Measurements from ENCODE around the gene ARMCX2. TPM values are rescaled to one million over a fixed set of nuclear protein-coding genes. Genes with fewer than 3 reads are reported as not detected.

ARMCX2 gene

DNA sequence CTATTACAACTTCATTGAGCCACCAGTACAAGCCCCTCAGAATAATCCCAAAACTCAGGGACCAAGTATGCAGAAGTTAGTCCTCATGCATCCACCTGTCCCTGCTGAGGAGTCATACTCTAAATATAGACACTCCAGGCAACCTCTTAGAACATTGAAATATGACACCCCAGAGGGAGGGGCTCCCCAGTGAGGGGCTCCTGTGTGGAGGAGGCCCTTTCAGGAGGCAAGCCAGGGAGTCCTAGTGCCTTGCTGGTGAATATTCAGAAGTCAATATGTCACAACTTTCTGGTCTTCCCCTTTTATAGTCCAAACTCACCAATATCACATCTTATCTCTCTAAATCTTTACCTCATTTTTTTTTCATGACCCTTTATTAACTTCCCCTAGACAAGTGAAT lies 40.3 kb downstream of the ARMCX2 start:
- Histone ChIP-seq H3K4me2 (ENCODE audit: low read length) (no peak overlapping the region), H3K23ac (ENCODE audit: low read length) (no peak overlapping the region), H3K4ac (ENCODE audit: low read depth, low read length) (no peak overlapping the region), H2AK5ac (ENCODE audit: low read length) (no peak overlapping the region), H2BK120ac (ENCODE audit: low read depth, low read length) (no peak overlapping the region), H4K5ac (ENCODE audit: low read length) (no peak overlapping the region), H3K56ac (ENCODE audit: low read length) (no peak overlapping the region), H3K4me3 (ENCODE audit: low read length) (no peak overlapping the region), H4K8ac (ENCODE audit: low read depth, low read length) (no peak overlapping the region), H3K27ac (ENCODE audit: low read depth, low read length) (no peak overlapping the region), H3K79me1 (ENCODE audit: low read length) (no peaks in the 10 kb centered on the region), H3K18ac (ENCODE audit: low read length) (no peak overlapping the region), H3K79me2 (ENCODE audit: control insufficient read depth, insufficient read depth, low read length) (no peaks in the 10 kb centered on the region), H3K36me3 (ENCODE audit: control insufficient read depth, insufficient read depth, low read length) (no peaks in the 10 kb centered on the region), H3K4me1 (ENCODE audit: control insufficient read depth, low read depth, low read length) (peaks cover 2% of the 10 kb centered on the region), H2BK5ac (ENCODE audit: low read length) (no peak overlapping the region), H2BK15ac (replicated peaks; ENCODE audit: low read depth) (no peak overlapping the region), H3K9ac (ENCODE audit: low read length) (no peak overlapping the region), H3K27me3 (ENCODE audit: insufficient read depth, low read length, poor library complexity) (no peaks in the 10 kb centered on the region)
- peak; percentile 75 for DNase-seq

DNA sequence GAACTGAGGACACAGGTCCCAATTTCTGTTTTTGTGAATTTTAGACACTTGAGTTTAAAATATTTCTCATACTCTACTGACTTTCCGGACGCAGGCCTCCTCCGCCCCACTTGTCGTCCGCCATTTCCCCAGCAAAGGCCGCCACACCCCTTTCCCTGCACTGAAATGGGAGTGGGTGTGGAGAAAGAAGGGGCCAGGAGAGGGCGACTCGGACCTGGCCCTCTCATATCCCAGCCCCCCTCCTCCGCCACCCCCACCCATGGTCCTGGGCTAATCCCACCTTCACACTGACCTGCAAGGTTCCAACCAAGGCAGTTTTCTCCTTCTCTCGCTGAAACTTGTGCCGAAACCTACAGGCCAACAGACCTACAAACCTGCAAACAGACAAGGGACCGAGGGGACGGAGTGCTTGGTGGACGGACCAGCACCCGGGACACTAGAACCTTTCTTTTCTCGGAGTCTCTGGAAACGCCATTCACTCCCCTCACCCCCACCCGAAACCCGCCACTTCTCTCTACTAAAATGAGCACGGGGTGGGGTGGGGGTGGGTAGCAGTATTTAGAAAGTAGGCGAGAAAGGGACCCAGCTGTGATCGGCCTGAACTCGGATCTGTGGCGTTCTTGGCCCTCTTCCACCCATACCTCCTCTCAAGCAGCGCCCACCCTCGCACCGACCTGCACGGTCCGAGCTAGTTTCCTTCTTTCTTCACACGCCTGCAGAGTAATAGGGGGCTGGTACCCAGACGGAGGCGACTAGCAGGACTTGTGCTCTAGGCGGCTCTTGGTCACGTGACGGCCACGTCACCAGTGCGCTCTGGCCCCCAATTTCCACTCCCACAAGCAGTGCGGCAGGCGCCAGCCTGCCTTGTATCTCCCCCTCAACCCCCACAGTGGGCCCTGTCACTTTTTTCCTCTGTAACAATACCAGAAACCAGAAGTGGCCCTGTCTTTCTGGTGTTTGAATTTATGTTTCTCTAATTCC lies 42.1 kb downstream of the ARMCX2 start, which contains the start of gene ARMCX6:
TSS of gene ARMCX6 (minus strand) at position 790 of the 981 bp plus-strand sequence. CDS start 1,380 bp downstream, outside the sequence.
- Histone ChIP-seq H3K27me3 (ENCODE audit: insufficient read depth, low read length, poor library complexity) (no peaks in the 10 kb centered on the region), H3K23ac (ENCODE audit: low read length) (no peak within 1 kb of the TSS), H3K27ac (ENCODE audit: low read depth, low read length) (peak within 1 kb of the TSS; percentile 72), H2BK120ac (ENCODE audit: low read depth, low read length) (no peak within 1 kb of the TSS), H3K18ac (ENCODE audit: low read length) (peak within 1 kb of the TSS; percentile 93), H4K5ac (ENCODE audit: low read length) (no peak within 1 kb of the TSS), H3K36me3 (ENCODE audit: control insufficient read depth, insufficient read depth, low read length) (no peaks in the 10 kb centered on the region), H4K8ac (ENCODE audit: low read depth, low read length) (no peak within 1 kb of the TSS), H3K56ac (ENCODE audit: low read length) (peak within 1 kb of the TSS; percentile 91), H3K79me2 (ENCODE audit: control insufficient read depth, insufficient read depth, low read length) (no peaks in the 10 kb centered on the region), H3K4me2 (ENCODE audit: low read length) (peak within 1 kb of the TSS; percentile 48), H3K9ac (ENCODE audit: low read length) (peak within 1 kb of the TSS; percentile 85), H3K4me3 (ENCODE audit: low read length) (peak within 1 kb of the TSS; percentile 79), H3K79me1 (ENCODE audit: low read length) (no peaks in the 10 kb centered on the region), H3K4ac (ENCODE audit: low read depth, low read length) (peak within 1 kb of the TSS; percentile 91), H2AK5ac (ENCODE audit: low read length) (no peak within 1 kb of the TSS), H2BK15ac (replicated peaks; ENCODE audit: low read depth) (no peak within 1 kb of the TSS), H3K4me1 (ENCODE audit: control insufficient read depth, low read depth, low read length) (no peaks in the 10 kb centered on the region), H2BK5ac (ENCODE audit: low read length) (no peak within 1 kb of the TSS)
- no CpG with 5 or more reads among the region's 39 CpGs for WGBS (ENCODE audit: extremely low coverage, insufficient coverage, low lambda C conversion rate)
- peak; percentile 86 for DNase-seq

DNA sequence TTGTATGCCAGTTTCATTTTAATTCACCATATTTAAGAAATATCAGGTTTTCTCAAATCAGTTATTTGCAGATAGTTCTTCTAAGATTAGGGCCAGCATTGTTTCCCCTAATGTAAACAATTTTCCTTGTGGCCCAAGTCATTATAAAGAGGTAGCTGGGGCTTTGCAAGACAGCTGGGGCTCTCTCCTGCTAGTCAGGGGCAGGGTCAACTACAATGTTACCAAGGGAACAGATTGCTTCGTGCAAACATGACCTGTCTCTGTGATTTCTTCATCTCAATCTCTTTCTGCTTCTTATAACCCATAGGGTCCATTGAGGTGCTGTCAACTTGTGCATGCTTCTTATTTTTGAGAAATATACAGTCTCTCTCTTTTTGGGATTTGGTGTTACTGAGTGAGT lies 53.9 kb downstream of the ARMCX2 start:
- no peak overlapping the region for H3K27ac ChIP-seq (ENCODE audit: low read depth, low read length)
- H3K4ac ChIP-seq (ENCODE audit: low read depth, low read length), result no peak overlapping the region
- H4K5ac ChIP-seq (ENCODE audit: low read length), result no peak overlapping the region
- H4K8ac ChIP-seq (ENCODE audit: low read depth, low read length), result no peak overlapping the region
- H3K18ac ChIP-seq (ENCODE audit: low read length), result no peak overlapping the region
- no peaks in the 10 kb centered on the region for H3K36me3 ChIP-seq (ENCODE audit: control insufficient read depth, insufficient read depth, low read length)
- no peak for DNase-seq
- no peak overlapping the region for H2BK15ac ChIP-seq (replicated peaks; ENCODE audit: low read depth)
- H3K79me2 ChIP-seq (ENCODE audit: control insufficient read depth, insufficient read depth, low read length), result no peaks in the 10 kb centered on the region
- no peak overlapping the region for H2BK5ac ChIP-seq (ENCODE audit: low read length)
- H3K9ac ChIP-seq (ENCODE audit: low read length), result no peak overlapping the region
- H3K4me2 ChIP-seq (ENCODE audit: low read length), result no peak overlapping the region
- H2AK5ac ChIP-seq (ENCODE audit: low read length), result no peak overlapping the region
- WGBS (ENCODE audit: extremely low coverage, insufficient coverage, low lambda C conversion rate), result no CpG with 5 or more reads among the region's 1 CpG
- no peaks in the 10 kb centered on the region for H3K79me1 ChIP-seq (ENCODE audit: low read length)
- H3K4me1 ChIP-seq (ENCODE audit: control insufficient read depth, low read depth, low read length), result no peaks in the 10 kb centered on the region
- no peak overlapping the region for H3K23ac ChIP-seq (ENCODE audit: low read length)
- H2BK120ac ChIP-seq (ENCODE audit: low read depth, low read length), result no peak overlapping the region
- H3K4me3 ChIP-seq (ENCODE audit: low read length), result no peak overlapping the region
- H3K27me3 ChIP-seq (ENCODE audit: insufficient read depth, low read length, poor library complexity), result no peaks in the 10 kb centered on the region
- H3K56ac ChIP-seq (ENCODE audit: low read length), result no peak overlapping the region

Small RNA genes within 50 kb of the gene (small RNA-seq; reads per million reads assigned to genes)
- gene RNU6-30P (ENCODE audit: insufficient read depth) (not detected), gene RNU6-587P (ENCODE audit: insufficient read depth) (not detected)

Data from mesendoderm (in vitro differentiated cells).